DMS153 treated with DMSO at 0.1 percent for 48 hours (cell line): ENCODE results near the gene RGS6.

Experiments used
- DNase-seq: peaks from one replicate; lab custom pipeline; 2025; ENCODE audit not compliant: unreplicated experiment; lab: John Stamatoyannopoulos, UW

The RGS6 gene

DNA sequence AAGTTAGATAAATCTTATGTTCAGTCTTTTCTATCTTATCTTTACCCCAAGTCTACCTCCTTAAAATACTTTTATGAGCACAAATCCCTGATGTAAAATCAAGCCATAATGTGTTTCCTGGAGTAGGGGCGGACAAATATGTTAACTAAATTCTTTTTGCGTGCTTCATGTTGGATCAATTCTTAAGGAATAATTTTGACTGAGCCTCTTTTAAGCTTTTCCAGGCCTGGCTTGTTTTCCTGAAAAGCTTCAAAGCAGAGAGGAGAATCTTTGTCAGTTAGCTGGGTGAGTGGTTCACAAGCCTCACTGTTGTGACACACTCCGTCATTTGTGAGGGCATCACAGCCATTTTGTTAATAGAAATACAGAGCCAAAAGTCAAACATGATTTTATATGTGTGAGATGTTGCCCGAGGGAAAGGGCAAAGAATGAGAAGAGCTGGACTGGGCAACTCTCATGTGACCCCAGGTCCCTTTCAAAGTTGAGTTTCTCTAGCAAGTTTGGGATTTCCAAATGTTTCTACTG, 468.9 kb downstream of the RGS6 start:
- DNase-seq, result no peak

DNA sequence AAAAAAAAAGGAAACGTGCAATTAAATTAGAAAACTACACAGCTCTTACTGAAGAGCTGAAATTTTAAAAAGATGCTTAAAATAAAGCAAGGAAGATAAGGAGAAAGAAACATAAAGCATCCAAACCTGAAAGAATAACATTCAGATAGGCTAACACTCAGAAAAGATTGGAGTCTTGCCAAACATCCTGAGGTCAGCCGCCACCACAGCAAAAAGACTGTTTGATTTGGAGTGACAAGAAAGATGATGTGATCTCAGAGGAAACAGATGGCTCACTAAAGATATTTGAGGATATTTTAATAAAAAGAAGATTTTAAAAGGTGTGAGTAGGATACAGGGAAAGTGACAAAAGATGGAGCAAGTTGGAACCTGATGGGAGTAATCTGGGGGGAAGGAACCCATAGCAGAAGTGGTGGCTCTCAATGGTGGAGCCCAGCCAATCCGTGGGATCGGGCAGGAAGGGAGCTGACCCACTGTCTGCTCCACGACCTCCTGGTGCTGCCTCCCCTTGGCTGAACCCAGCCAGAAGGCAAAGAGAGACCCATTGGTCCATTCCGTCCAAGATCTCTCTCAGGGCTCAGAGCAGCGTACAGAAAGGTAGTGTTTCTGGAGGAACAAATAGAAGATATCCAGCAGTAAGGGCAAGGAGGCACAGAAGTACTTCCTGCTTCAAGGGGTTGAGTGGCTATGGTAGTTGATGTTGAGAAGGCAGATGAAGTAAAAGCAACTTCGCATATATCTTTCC, 469.6 kb downstream of the RGS6 start:
- DNase-seq, result no peak

DNA sequence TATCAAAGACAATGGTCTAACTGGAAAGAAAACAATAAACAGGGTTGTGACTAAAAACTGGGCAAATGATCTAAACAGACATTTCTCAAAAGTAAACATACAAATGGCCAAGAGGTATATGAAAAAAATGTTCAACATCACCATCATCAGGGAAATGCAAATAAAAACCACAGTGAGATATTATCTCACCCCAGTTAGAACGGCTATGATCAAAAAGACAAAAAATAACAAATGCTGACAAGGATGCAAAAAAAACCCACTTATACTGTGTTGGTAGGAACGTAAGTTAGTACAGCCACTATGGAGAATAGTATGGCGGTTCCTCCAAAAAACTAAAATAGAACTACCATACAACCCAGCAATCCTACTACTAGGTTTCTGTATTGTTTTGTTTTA, 470.1 kb downstream of the RGS6 start:
- DNase-seq, result no peak

DNA sequence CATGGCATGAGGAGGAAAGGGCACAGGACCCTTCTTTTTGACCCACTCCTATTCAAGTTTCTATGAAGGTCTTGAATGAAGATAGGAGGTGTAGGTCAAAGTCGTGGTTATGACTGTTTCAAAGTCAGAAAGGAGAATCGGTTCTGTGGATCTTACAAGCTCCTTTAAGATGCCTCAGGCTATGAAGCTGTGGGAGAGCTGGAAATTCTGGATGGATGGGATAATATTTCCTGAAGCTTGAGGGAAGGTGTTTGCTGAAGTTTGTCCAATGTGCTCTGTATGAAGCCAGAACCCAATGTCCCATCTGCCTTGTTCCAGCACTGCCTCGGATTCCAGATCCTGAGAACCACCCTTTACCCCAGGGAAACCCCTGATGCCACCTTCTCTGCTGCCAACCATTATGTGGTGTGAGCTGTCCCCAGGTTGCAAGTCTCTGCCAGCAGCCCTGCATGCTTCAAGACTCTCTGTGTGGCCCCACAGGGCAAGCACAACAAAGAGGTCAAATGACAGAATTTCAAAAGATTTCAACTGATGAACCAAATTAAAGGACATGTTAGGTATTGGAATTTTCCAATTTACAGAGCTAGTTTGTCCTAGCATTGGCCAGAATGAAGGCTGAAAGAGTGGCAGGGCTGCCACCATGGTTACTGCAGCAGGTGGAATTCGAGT, 472.0 kb downstream of the RGS6 start:
- DNase-seq, result no peak

DNA sequence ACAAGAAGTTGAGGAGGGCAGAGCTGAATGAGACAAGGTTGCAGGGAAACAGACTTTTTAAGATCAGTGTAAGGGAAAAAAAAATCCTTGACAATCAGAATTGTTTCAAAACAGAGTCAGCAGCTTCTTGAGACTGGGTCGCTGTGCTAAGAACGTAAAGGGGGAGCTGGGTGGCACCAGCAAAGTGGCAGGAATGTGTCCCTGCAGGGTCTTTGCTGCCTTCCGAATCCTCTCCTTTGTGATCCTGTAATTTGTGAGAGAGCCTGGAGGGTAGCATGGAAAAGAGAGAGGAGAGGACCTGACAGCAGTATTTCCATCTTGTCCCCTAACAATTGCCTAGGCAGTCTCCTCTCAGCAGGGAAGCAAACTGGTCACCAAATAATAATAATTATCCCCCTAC, 472.8 kb downstream of the RGS6 start:
- no peak for DNase-seq

DNA sequence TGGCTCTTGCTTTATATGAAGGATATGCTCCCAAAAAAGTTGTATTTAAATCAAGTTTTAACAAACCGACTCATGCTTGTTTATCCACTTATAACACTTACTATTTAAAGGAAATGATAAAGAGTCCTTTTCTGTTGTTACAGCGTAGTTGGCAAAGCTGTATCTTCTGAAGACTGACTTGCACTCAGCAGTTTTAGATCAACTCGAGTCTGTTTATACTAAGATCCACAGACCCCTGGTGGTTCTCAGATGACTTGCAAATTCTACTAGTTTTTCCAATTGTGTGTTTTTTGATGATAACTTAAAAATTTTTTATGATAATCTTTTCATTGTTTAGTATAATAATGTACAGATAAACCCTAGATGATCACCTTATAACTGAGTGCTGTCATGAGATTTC, 475.8 kb downstream of the RGS6 start:
- DNase-seq, result no peak

DNA sequence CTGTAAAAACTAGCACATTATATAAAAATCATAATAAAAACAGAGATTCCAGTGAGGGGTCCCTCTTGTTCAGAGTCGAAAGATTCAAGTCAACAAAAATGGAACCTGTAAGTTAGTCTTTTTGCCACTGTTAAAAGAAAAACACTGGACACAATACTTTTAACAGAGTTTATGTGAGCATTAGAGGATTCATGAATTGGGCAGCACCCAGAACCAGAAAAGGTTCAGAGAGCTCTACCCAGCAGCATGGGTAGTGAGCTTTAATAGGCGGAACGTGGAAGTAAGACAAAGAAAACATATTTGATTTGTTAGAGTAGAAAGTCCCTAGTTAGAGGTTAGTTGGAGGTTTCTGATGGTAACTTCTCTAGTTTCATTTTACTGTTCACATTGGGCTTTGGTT, 476.8 kb downstream of the RGS6 start:
- no peak for DNase-seq

DNA sequence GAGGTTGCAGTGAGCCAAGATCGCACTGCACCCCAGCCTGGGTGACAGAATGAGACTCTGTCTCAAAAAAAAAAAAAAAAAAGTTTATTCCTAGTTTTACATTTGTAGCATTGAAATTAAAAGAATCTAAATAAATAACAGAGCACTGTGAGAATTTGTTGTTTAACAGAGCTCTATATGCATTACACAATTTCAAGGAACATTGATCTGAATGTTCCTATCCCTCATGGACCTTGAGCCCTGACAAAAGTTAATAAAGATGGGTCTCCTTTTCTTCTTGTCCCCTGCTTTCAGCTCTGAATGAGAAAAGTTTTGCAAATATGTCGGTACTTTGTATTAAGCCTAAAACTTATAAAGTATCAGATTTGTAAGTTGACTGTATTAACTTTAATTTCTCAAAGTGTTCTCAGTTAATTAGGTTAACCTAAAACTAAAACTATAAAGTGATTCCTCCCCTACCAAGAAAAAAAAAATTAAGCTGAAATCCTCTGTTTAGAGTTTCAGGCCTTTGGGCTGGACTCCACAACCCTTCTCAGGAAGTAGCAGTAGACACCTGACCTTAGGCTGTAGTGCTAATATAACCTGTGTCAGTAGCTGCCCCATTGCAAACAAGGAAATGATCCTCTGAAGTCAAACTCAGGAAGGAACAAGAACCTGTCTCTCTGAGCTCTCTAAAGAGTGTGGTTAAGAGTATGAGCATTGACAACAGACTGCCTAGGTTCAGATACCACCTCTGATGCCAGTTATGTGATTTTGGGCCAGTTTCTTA, 484.0 kb downstream of the RGS6 start:
- DNase-seq, result no peak

DNA sequence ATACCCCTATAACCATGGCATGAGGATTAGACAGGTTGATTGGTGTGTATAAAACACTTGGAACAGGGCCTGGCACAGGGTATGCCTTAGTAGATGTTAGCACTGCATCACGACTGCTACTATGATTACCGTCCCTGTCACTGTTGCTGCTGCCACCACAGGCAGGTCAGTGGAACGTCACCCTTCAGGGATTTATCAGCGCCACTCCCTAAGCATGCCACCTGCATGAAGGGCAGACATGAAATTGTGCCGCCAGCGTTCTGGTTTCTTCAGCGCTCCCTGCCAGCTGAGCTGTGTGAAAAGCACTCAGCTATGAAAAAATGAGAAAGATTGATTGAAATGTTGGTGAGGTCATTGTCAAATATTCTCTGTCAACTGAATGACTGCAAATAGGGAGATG, 484.7 kb downstream of the RGS6 start:
- no peak for DNase-seq

DNA sequence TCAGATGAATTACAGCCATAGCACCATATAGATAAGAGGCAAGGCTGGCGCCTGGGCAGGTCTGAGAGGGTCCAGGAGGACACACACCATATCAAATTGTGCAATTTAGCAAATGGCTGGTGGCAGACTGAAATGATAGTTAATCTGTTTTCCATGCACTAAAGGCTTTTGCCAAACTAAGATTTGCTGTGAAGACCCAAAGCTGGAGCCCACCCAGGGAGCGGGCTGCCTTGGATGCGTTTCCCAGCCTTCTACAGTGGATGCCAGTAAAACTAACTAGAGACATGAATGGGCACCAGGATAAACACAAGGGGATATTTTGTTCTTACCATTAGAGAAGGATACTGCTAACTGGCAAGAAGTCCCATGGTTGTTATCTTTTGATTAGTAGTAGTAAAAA, 486.6 kb downstream of the RGS6 start:
- no peak for DNase-seq

DNA sequence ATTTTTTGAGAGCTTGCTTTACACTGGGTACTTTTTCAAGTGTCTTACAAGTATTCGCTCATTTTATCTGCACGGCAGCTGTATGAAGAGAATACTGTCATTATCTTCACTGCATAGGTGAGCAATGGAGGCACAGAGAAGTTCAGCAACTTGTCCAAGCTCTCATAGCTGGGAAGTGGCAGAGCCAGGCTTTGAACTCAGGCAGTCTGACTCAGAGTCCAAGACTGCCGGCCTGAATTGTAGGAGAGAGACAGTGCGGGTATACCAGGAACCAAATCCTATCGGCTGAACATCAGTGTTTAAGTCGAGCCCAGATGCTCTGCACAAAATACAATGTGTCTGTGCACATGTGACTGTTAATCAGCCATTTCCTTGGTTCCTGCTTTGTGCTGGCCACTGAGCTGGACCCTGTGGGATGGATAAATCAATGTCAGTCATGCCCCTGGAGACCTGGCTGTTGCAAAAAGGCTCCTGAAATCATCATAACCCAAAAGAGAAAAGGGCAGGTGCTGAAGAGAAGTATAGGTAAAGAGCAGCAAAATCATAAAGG, 487.1 kb downstream of the RGS6 start:
- no peak for DNase-seq

DNA sequence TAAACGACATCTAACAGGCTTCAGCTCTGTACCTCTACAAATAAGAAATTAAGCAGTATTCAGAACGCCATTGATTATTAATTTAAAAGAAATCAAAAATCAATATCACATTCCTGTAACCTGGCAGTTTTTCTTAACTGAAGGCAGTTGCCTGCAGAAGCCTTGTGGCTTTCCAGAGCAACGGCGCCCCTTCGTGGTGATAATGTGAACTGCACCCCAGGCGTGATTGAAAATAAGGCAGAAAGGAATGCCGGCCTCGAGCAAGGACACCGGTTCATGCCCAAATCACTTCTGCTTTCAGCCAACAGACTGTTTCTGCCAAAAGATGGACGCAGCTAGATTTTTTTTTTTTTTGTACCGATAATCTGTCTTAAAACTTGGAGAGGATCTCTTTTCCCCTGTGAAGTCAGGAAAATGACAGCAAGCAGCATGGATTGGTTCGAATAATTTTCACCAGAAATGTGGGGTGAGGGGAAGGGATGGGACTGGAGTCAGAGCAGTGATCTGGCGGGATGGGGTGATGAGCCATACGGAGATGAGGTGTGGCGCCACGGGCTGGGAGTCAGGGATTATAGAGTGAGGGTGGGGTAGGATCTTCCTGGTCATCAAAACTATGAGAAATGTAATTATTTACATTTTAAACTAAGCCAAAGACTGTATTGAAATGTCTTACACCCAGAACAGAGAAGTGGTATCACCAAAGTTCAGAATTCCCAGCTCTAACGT, 488.7 kb downstream of the RGS6 start:
- DNase-seq, result no peak

DNA sequence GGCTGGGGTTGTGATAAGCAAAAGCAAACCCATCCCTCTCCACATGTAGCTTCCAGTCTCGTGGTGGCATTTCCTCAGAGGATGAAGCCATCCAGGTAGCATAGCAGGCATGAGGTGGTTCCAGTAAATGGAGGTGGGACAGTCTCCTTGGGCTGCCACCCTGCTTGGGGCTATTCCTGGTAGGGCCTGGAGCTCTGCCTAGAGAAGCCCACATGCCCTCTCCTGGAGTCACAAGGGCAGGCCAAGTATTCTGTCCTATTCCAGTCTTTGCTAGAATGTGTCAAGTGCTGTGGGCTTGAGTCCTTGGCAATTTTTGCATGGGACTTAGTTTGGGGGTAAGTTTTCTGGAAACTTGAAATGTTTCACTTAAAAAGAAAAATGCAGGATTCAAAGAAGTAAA, 491.7 kb downstream of the RGS6 start:
- no peak for DNase-seq

DNA sequence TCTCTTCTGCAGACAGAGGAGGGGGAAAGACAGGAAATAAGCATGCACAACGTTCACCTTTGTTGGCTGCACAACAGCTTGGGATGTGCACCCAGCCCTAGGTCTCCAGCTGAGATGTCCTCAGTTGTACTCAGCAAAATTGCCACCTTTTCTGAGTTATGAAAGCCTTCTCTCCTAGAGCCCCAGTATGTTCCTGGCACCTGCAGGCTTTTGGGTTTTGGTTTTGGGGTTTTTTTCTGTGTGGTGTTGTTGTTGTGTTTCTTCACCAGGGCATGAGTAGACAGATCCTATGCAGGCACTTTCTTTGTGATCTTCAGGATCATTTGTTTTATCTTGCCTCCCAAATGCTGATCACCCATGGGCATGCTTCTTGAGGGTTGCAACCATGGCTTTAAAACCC, 498.2 kb downstream of the RGS6 start:
- no peak for DNase-seq

DNA sequence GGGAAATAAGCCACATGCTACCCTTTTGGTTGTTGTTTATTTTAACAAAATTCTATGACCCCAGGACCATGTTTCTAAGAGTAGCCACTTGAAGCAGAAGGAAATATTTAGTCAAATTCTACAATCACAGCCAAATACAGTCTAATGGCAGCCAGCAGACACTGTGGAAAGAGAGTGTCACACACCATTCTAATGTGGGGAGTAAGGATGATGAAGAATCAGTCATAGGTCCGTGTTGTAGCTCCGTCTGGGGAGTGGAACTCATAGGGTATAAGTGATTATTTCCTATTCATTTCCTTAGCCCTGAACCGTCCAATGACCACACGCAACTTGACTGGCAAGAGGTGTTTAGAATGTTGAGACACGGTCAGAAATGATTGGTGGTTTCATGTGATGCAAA, 500.5 kb downstream of the RGS6 start:
- no peak for DNase-seq

DNA sequence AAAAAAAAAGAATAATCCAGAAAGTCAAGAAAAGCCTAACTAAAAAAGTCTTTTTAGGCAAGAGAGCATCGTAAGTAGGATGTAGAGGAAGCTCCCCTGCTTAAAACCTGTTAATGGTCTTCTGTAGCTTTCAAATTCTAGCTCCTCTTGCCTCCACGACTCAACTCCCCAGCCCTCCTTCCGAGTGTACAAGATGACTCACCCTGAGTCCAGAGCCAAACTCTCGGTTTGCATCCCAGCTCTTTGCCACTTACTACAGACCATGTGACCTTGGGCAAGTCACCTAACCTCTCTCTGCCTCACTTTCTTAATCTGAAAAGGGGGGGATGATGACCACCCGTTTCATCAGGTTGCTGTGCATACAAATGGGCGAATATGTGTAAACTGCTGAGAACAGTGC, 501.3 kb downstream of the RGS6 start:
- no peak for DNase-seq

DNA sequence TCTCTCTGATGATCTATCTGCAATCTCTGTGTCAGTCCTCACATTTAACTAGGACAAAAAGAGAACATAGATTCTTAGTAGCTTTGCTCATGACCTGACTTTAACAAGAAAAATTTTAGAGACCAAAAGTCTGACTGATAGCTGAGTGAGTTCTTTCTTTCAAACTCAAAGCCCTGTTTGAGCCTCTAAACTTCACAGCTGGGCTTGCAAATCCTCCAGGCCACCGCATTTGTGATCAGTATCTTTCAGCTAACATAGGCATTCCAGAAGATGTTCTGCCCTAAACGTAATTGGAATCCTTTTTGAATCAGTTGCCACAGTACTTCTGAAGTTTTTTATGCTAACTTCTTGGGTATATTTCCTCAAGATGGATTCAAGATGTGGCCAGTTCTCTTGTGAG, 502.6 kb downstream of the RGS6 start:
- DNase-seq, result no peak

DNA sequence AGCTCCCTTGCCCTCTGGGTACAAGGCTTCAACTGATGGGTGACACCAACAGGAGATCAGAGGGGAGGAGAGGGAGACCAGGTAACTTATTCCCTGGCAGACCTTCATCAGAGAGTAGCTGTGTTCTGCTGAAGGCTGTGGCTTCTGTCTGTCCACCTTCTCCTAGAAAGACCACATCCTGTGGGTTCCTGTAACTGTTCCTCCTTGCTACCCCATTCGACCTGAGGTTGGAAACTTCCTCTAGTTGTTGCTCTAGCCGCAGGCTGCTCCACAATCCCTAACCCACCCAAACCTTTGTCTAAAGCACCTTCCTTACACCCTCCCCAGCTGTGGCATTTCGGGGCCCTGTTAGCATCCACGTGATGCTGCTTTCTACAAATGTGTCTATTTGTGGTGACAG, 507.5 kb downstream of the RGS6 start:
- no peak for DNase-seq

DNA sequence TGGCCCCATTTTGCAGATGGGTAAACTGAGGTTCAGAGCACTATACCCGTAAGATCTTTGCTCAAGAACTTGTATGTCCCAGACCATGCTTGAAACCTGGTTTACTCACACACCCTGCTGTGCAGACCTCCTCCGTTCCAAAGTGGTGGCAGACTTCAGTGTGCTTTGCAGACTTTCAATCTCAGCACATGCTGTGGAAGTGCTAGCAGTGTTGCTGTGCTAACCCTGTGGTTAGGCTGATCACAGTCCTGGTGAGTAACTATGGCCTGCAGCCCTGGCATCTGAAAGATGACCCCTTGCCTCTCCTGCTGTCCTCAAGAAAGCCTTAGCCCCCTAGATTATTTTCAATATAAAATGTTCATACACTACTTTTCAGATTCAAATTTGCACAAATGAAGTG, 511.0 kb downstream of the RGS6 start:
- no peak for DNase-seq

DNA sequence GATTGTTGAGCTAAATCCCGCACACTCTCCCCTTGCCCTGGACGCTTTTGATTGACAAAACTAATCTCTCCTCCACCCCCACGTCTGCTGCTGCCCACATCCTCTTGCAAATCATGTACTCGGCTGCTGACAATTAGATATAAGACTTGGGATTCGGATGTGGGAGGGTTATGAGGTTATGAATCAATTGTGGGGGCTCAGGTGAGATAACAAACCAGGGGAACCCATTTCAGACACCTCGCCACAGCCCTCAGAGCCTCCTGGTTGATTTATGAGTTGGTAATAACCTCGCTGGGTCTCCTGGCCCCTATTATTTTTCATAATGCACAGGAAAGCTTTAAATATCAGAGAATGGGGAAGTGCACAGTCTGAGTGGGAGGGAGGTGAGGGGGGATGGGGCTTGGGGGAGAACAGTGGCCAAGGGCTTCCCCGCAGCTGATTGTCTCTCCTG, 511.8 kb downstream of the RGS6 start:
- no peak for DNase-seq

DNA sequence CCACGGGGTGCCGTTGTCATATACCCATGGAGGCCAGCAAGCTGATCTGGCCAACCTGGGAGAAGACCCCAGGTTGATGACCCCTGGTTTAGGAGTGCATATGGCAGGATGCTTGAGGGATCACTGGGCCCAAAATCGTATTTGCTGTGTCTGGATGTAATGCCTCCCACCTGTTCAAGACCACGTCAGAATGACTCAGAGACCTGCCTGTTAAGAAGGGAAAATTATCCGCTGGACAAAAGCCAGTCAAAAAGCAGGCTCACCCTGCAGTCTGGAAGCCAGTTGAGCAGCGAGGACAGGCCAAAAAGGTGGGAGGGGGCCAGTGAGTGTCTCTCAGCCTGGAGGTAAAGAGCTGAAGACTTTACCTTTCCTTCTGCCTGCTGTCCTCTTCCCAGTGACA, 512.5 kb downstream of the RGS6 start:
- DNase-seq, result no peak
